ENCODE measurements around the gene ADAM12. TPM values are rescaled to one million over a fixed set of nuclear protein-coding genes. Genes with fewer than 3 reads are reported as not detected.

The ADAM12 gene
- total and polyA plus RNA-seq, 2 of the 13 experiments (the other 11 are each of a cell fraction or from before 2014, with no cell fraction given), result not detected

DNA sequence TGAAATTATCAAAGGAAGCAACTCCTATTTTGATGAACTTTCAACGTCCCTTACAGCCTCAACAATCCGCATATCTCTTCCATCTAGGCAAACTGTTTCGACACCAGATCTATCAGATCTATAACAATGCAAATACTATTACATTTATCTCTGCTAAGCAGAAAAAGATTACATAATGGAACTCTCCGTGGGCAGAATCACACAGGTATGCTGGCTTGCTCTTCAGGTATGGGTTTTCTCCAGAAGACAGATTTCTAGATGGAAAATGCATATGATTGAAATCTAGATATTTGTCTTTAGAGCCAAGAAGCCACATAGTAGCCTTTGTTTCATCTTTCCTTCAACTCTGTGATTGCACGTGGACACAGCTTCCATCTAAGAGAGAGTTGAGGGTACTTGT is 38.6 kb downstream of the ADAM12 start:
- no peaks in the 10 kb centered on the region for H3K4me1 ChIP-seq (ENCODE audit: insufficient read depth, low read length)
- ATAC-seq, result no peak
- 7% methylated on average over 5 of the region's 5 CpGs for WGBS (ENCODE audit: low lambda C conversion rate)
- DNase-seq (ENCODE audit: low spot score), result no peak
- H4K20me1 ChIP-seq (ENCODE audit: insufficient read depth, low read length), result no peaks in the 10 kb centered on the region
- no peak overlapping the region for H2AFZ ChIP-seq (ENCODE audit: low read length)
- H3K79me2 ChIP-seq (ENCODE audit: insufficient read depth, low read length), result no peaks in the 10 kb centered on the region
- no peak for FAIRE-seq
- no peak overlapping the region for H3K4me3 ChIP-seq (replicated peaks in 1 of 3; ENCODE audit: insufficient read depth in 1 of 3, low read depth in 2 of 3, low read length in 3 of 3)
- peaks cover 1 to 10% of the 10 kb centered on the region in 2 experiments; a peak in 2 of 5 replicates for H3K27me3 ChIP-seq (ENCODE audit: control insufficient read depth in 1 of 2, insufficient read depth in 2 of 2, low read length in 2 of 2)
- no peak overlapping the region for H3K27ac ChIP-seq (ENCODE audit: extremely low read length, insufficient read depth, low read length)
- no TSS peak for BruUV-seq (replicated peaks)
- H3K9me3 ChIP-seq (ENCODE audit: low read length), result no peaks in the 10 kb centered on the region
- H3K36me3 ChIP-seq (replicated peaks in 1 of 2; ENCODE audit: control insufficient read depth in 1 of 2, insufficient read depth in 2 of 2, low read length in 2 of 2), result no peaks in the 10 kb centered on the region
- ChIA-PET POLR2A (no interaction called here), CTCF (ENCODE audit: low intra/inter-chr PET ratio, low total read pairs) (no interaction called here)
- intact Hi-C loops (cut with micrococcal nuclease; ENCODE audit: unreplicated experiment), result no loop called here
- H3K4me2 ChIP-seq (ENCODE audit: low read depth, low read length), result no peak overlapping the region
- no peak overlapping the region for H3K9ac ChIP-seq (ENCODE audit: insufficient read depth, low read depth, low read length)
- in situ Hi-C loops (cut with HindIII; ENCODE audit: extremely low pct_ligation_motif_present, low pct_unique_long_range_greater_than_20kb), result no loop called here
- TF ChIP-seq ZNF564 (CRISPR knock-in tag; IDR thresholded peaks at IDR 0.05), result no peak
- no peak for TF ChIP-seq ZNF138 (CRISPR knock-in tag; IDR thresholded peaks at IDR 0.05; ENCODE audit: low read depth)
- no peak for TF ChIP-seq ZNF749 (CRISPR knock-in tag; IDR thresholded peaks at IDR 0.05; ENCODE audit: borderline replicate concordance)
- TF ChIP-seq ZNF800 (CRISPR knock-in tag; IDR thresholded peaks at IDR 0.05), result no peak
- TF ChIP-seq DNMT1 (CRISPR knock-in tag; IDR thresholded peaks at IDR 0.05), result no peak
- TF ChIP-seq ZBTB7A (CRISPR knock-in tag; IDR thresholded peaks at IDR 0.05), result no peak
- no peak for TF ChIP-seq YY1 (IDR thresholded peaks at IDR 0.05; ENCODE audit: insufficient read depth, insufficient replicate concordance, low read depth, low read length)
- no peak for TF ChIP-seq HIVEP1 (CRISPR knock-in tag; IDR thresholded peaks at IDR 0.05)
- no peak for TF ChIP-seq ZMYM3 (CRISPR knock-in tag; IDR thresholded peaks at IDR 0.05)
- no peak for TF ChIP-seq ZNF343 (CRISPR knock-in tag; IDR thresholded peaks at IDR 0.05)
- no peak for TF ChIP-seq RARA (CRISPR knock-in tag; IDR thresholded peaks at IDR 0.05)
- no peak for TF ChIP-seq PITX1 (CRISPR knock-in tag; IDR thresholded peaks at IDR 0.05)
- TF ChIP-seq TOPORS (CRISPR knock-in tag; IDR thresholded peaks at IDR 0.05), result no peak
- TF ChIP-seq AKNA (CRISPR knock-in tag; IDR thresholded peaks at IDR 0.05; ENCODE audit: borderline replicate concordance), result no peak
- no peak for TF ChIP-seq ELF1 (CRISPR knock-in tag; IDR thresholded peaks at IDR 0.05)
- no peak for TF ChIP-seq RBM39 (IDR thresholded peaks at IDR 0.05; ENCODE audit: low read depth, low read length, poor library complexity, severe bottlenecking)
- no peak for TF ChIP-seq YEATS4 (CRISPR knock-in tag; IDR thresholded peaks at IDR 0.05; ENCODE audit: borderline replicate concordance)
